CD14-positive monocyte (primary cell): Measurements from ENCODE around the gene CNKSR2. TPM values are rescaled to one million over a fixed set of nuclear protein-coding genes. Genes with fewer than 3 reads are reported as not detected.

Experiments
- DNase-seq, 3 donors: peaks; one replicate each; pipeline ENCODE4 v3.0.0-alpha.2; 2011 to 2022
- H2AFZ ChIP-seq: 2 replicates; pipeline ENCODE4 v1.6.0; 2012; ENCODE audit warnings: mild to moderate bottlenecking, low read depth, low read length, inconsistent platforms; ENCODE audit not compliant: insufficient read depth, poor library complexity, severe bottlenecking
- H3K27ac ChIP-seq, 2 donors: 1 replicate in 1 of 2; 2 replicates in 1 of 2; pipeline ENCODE4 v1.5.1; 2012 to 2013; ENCODE audit warnings: low read length in 2 of 2, control low read depth in 1 of 2, inconsistent platforms in 1 of 2, low read depth in 1 of 2, mild to moderate bottlenecking in 1 of 2
- H3K27me3 ChIP-seq, 2 donors: one replicate each; pipeline versions ENCODE4 v1.6.0 to v1.6.1; 2011 to 2013; ENCODE audit warnings: low read length in 2 of 2; ENCODE audit not compliant: control insufficient read depth in 2 of 2, insufficient read depth in 2 of 2
- H3K36me3 ChIP-seq, 2 donors: replicated peaks in 1 of 2; 1 replicate in 1 of 2; 2 replicates in 1 of 2; pipeline versions ENCODE4 v1.5.1 to v1.6.1; 2012 to 2013; ENCODE audit warnings: low read length in 2 of 2, control low read depth in 1 of 2, inconsistent platforms in 1 of 2, mild to moderate bottlenecking in 1 of 2; ENCODE audit not compliant: insufficient read depth in 2 of 2, control insufficient read depth in 1 of 2
- H3K4me1 ChIP-seq, 2 donors: 1 replicate in 1 of 2; 2 replicates in 1 of 2; pipeline versions ENCODE4 v1.5.1 to v1.6.1; 2012 to 2013; ENCODE audit warnings: low read length in 2 of 2, control low read depth in 1 of 2, inconsistent platforms in 1 of 2, mild to moderate bottlenecking in 1 of 2, moderate library complexity in 1 of 2; ENCODE audit not compliant: insufficient read depth in 2 of 2, control insufficient read depth in 1 of 2
- H3K4me2 ChIP-seq: replicated peaks from 2 replicates; pipeline ENCODE3; 2012; ENCODE audit warnings: low read length, moderate library complexity, mild to moderate bottlenecking; ENCODE audit not compliant: poor library complexity, severe bottlenecking; ENCODE audit errors: extremely low read depth
- H3K4me3 ChIP-seq, 3 experiments: fragments of 200-600 bp in 1 of 3; sonication (generic) in 1 of 3; replicated peaks in 1 of 3; 1 replicate in 2 of 3; 2 replicates in 1 of 3; pipeline ENCODE4 v1.5.1; 2011 to 2013; ENCODE audit warnings: low read length in 3 of 3, mild to moderate bottlenecking in 3 of 3, control low read depth in 2 of 3, low read depth in 2 of 3, inconsistent platforms in 1 of 3, moderate library complexity in 1 of 3
- H3K79me2 ChIP-seq: 2 replicates; pipeline ENCODE4 v1.6.0; 2012; ENCODE audit warnings: mild to moderate bottlenecking, control low read depth, inconsistent platforms, low read length, moderate library complexity; ENCODE audit not compliant: insufficient read depth
- H3K9ac ChIP-seq: 2 replicates; pipeline ENCODE4 v1.6.0; 2017; ENCODE audit warnings: low read length, mild to moderate bottlenecking; ENCODE audit not compliant: insufficient read depth, poor library complexity, severe bottlenecking
- H3K9me3 ChIP-seq, 2 donors: replicated peaks in 1 of 2; 1 replicate in 1 of 2; 2 replicates in 1 of 2; pipeline versions ENCODE4 v1.5.1 to v1.6.1; 2012 to 2013; ENCODE audit warnings: low read length in 2 of 2, control low read depth in 1 of 2; ENCODE audit not compliant: control insufficient read depth in 1 of 2, insufficient read depth in 1 of 2
- H4K20me1 ChIP-seq: 2 replicates; pipeline ENCODE4 v1.6.0; 2012; ENCODE audit warnings: mild to moderate bottlenecking, low read length, control low read depth, moderate library complexity; ENCODE audit not compliant: insufficient read depth
- H3K27ac Mint-ChIP-seq, 7 donors: one replicate each; pipeline ENCODE4 v1.8.0; 2020; ENCODE audit warnings: mild to moderate bottlenecking in 7 of 7, mixed read lengths in 7 of 7, moderate library complexity in 6 of 7, inconsistent platforms in 2 of 7
- H3K27me3 Mint-ChIP-seq, 3 donors: one replicate each; pipeline ENCODE4 v1.8.0; 2021 to 2022; ENCODE audit warnings: low read depth in 3 of 3, mild to moderate bottlenecking in 3 of 3, mixed read lengths in 3 of 3, moderate library complexity in 3 of 3, inconsistent platforms in 1 of 3
- H3K36me3 Mint-ChIP-seq, 2 donors: one replicate each; pipeline ENCODE4 v1.8.0; 2020; ENCODE audit warnings: mixed read lengths in 2 of 2, inconsistent platforms in 1 of 2, mild to moderate bottlenecking in 1 of 2
- H3K4me1 Mint-ChIP-seq: one replicate; pipeline ENCODE4 v1.8.0; 2020; ENCODE audit warnings: mild to moderate bottlenecking, mixed read lengths
- H3K4me3 Mint-ChIP-seq, 2 donors: one replicate each; pipeline ENCODE4 v1.8.0; 2020; ENCODE audit warnings: mild to moderate bottlenecking in 2 of 2, mixed read lengths in 2 of 2, moderate library complexity in 1 of 2
- H3K9me3 Mint-ChIP-seq, 7 donors: one replicate each; pipeline ENCODE4 v1.8.0; 2020 to 2022; ENCODE audit warnings: mixed read lengths in 7 of 7, mild to moderate bottlenecking in 6 of 7, moderate library complexity in 6 of 7, inconsistent platforms in 2 of 7
- CTCF ChIP-seq: fragments of 200-600 bp; IDR thresholded peaks from one replicate; pipeline ENCODE4 v1.8.0; 2022; ENCODE audit warnings: antibody characterized with exemption, mild to moderate bottlenecking
- WGBS: methylation state at CpG from one replicate; pipeline ENCODE4 v1.1.5; 2013; ENCODE audit warnings: missing lambda C conversion rate; ENCODE audit not compliant: insufficient coverage; 5-methylcytosine and 5-hydroxymethylcytosine counted together
- intact Hi-C, 2 donors: fragments of 100-400 bp; cut with micrococcal nuclease; formaldehyde crosslinking; loops; one replicate each; pipeline versions ENCODE4 v1.15.0 to v1.15.1; 2023
- polyA plus RNA-seq, 3 donors: library from polyadenylated mRNA; depleted of rRNA in 1 of 3; unstranded in 2 of 3; stranded (reverse) in 1 of 3; fragments of 300-500 nt in 2 of 3; fragments of >200 nt in 1 of 3; fragmentation: Illumina TruSeq in 2 of 3; gene quantifications; 1 replicate in 2 of 3; 2 replicates in 1 of 3; pipeline ENCODE4 v1.2.3, GENCODE V29; 2012 to 2021

CNKSR2 gene
- polyA plus RNA-seq, 3 donors = 0.12 TPM; not detected in 2

DNA sequence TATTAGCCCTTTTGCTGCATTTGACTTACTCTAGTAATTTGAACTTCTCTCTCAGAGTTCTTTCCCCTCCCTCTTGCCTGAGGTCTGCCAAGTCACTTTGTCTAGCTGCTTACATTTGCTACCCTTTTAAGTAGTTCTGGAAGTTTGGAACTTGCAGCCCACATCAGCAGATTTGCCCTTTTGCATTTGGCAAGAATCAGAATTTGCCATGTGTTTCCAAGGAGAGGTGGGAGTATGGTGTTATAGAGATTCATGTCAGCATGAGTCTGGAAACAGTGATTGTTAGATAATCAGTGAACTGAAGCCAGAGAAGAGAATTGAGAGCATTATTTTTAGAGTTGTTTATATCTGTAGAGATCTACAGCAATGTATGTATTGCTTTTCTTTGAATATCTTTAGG, 231.8 kb downstream of the CNKSR2 start:
- Mint-ChIP-seq H3K27ac (no peak overlapping the region), H3K4me3 (no peak overlapping the region), H3K4me1 (no peaks in the 10 kb centered on the region), H3K36me3 (no peaks in the 10 kb centered on the region), H3K27me3 (no peaks in the 10 kb centered on the region), H3K9me3 (peaks cover 0 to 6% (median 0%) of the 10 kb centered on the region in 7 donors)
- no peaks in the 10 kb centered on the region for H3K27me3 ChIP-seq
- intact Hi-C loops = no loop called here
- H3K79me2 ChIP-seq = no peaks in the 10 kb centered on the region
- no peak overlapping the region for H3K4me3 ChIP-seq
- no peak overlapping the region for H3K27ac ChIP-seq
- no peak overlapping the region for H2AFZ ChIP-seq
- no peaks in the 10 kb centered on the region for H3K36me3 ChIP-seq
- no peak overlapping the region for H3K9ac ChIP-seq
- H3K4me1 ChIP-seq = no peaks in the 10 kb centered on the region
- no peak for DNase-seq
- no peaks in the 10 kb centered on the region for H4K20me1 ChIP-seq
- H3K4me2 ChIP-seq = no peak overlapping the region
- H3K9me3 ChIP-seq = no peaks in the 10 kb centered on the region
- TF ChIP-seq CTCF = no peak

- Histone ChIP-seq H3K9ac (no peak overlapping the region), H3K36me3 (no peaks in the 10 kb centered on the region), H4K20me1 (no peaks in the 10 kb centered on the region), H3K9me3 (no peaks in the 10 kb centered on the region), H3K4me1 (no peaks in the 10 kb centered on the region), H3K27ac (no peak overlapping the region), H3K4me2 (no peak overlapping the region), H3K4me3 (no peak overlapping the region), H3K27me3 (no peaks in the 10 kb centered on the region), H2AFZ (no peak overlapping the region), H3K79me2 (no peaks in the 10 kb centered on the region)
- DNase-seq = no peak
- no peaks in the 10 kb centered on the region for H3K27me3 Mint-ChIP-seq
- intact Hi-C loops = no loop called here
- peaks cover 0 to 3% (median 0%) of the 10 kb centered on the region in 7 donors for H3K9me3 Mint-ChIP-seq
- no peak overlapping the region for H3K27ac Mint-ChIP-seq
- TF ChIP-seq CTCF = no peak
- H3K4me3 Mint-ChIP-seq = no peak overlapping the region
- no CpG with 5 or more reads among the region's 1 CpG for WGBS
- no peaks in the 10 kb centered on the region for H3K4me1 Mint-ChIP-seq
- H3K36me3 Mint-ChIP-seq = no peaks in the 10 kb centered on the region
These were observed 235.9 kb downstream of the CNKSR2 start for GRCh38 chrX:21610168-21610567.
